Mesothelial cell of epicardium (in vitro differentiated cells): ENCODE measurements around the gene RERGL. TPM values are rescaled to one million over a fixed set of nuclear protein-coding genes. Genes with fewer than 3 reads are reported as not detected.

Experiments
- DNase-seq, 2 experiments: peaks; one replicate each; pipeline ENCODE4 v3.0.0; 2021; ENCODE audit warnings: low spot score in 2 of 2; ENCODE audit not compliant: unreplicated experiment in 2 of 2
- H3K27ac Mint-ChIP-seq: 2 replicates; pipeline ENCODE4 v1.8.0; 2021; ENCODE audit warnings: mixed read lengths
- H3K27me3 Mint-ChIP-seq: 2 replicates; pipeline ENCODE4 v1.8.0; 2021; ENCODE audit warnings: low read depth, mixed read lengths
- H3K36me3 Mint-ChIP-seq: 2 replicates; pipeline ENCODE4 v1.8.0; 2021; ENCODE audit warnings: mixed read lengths
- H3K4me1 Mint-ChIP-seq: 2 replicates; pipeline ENCODE4 v1.8.0; 2021; ENCODE audit warnings: mixed read lengths
- H3K4me3 Mint-ChIP-seq: 2 replicates; pipeline ENCODE4 v1.8.0; 2021; ENCODE audit warnings: mild to moderate bottlenecking, moderate library complexity, mixed read lengths
- H3K9me3 Mint-ChIP-seq: 2 replicates; pipeline ENCODE4 v1.8.0; 2021; ENCODE audit warnings: mixed read lengths
- CTCF ChIP-seq: fragments of 200-600 bp; sonication (generic); IDR thresholded peaks from one replicate; pipeline ENCODE4 v1.5.0; 2021; ENCODE audit warnings: antibody characterized with exemption; ENCODE audit not compliant: unreplicated experiment
- total RNA-seq: library from RNA; stranded (reverse); gene quantifications from 3 replicates; pipeline ENCODE4 v1.2.1, GENCODE V29; 2021

Gene RERGL
- 0.40 to 0.45 TPM in 2 of 3 replicates, not detected in the other for total RNA-seq

- Mint-ChIP-seq H3K4me3 (no peak within 1 kb of the TSS), H3K9me3 (peaks cover 21% of the 10 kb centered on the region), H3K36me3 (no peaks in the 10 kb centered on the region), H3K27ac (no peak within 1 kb of the TSS), H3K27me3 (no peaks in the 10 kb centered on the region), H3K4me1 (no peaks in the 10 kb centered on the region)
- no peak for DNase-seq
- no peak for TF ChIP-seq CTCF
Measured at GRCh38 chr12:18090093-18090492, at the start of gene RERGL. TSS of gene RERGL (minus strand) at chr12:18090193. CDS start at chr12:18090140, 53 bp downstream.

- no peak for DNase-seq
- no peak for TF ChIP-seq CTCF
- no peak overlapping the region for H3K4me3 Mint-ChIP-seq
- H3K27me3 Mint-ChIP-seq = no peaks in the 10 kb centered on the region
- no peaks in the 10 kb centered on the region for H3K36me3 Mint-ChIP-seq
- H3K27ac Mint-ChIP-seq = no peak overlapping the region
- peaks cover 27% of the 10 kb centered on the region for H3K4me1 Mint-ChIP-seq
- H3K9me3 Mint-ChIP-seq = no peaks in the 10 kb centered on the region
Measured at GRCh38 chr12:18139254-18139653, 49.3 kb upstream of the RERGL start.

- Mint-ChIP-seq H3K9me3 (no peaks in the 10 kb centered on the region), H3K36me3 (no peaks in the 10 kb centered on the region), H3K4me3 (no peak overlapping the region), H3K27ac (peak overlapping the region; percentile 19), H3K4me1 (peaks cover 16% of the 10 kb centered on the region), H3K27me3 (no peaks in the 10 kb centered on the region)
- DNase-seq = no peak
- TF ChIP-seq CTCF = no peak
Measured at GRCh38 chr12:18135509-18135908, 45.5 kb upstream of the RERGL start.

- DNase-seq = no peak
- H3K4me1 Mint-ChIP-seq = peaks cover 16% of the 10 kb centered on the region
- no peak overlapping the region for H3K4me3 Mint-ChIP-seq
- no peaks in the 10 kb centered on the region for H3K9me3 Mint-ChIP-seq
- H3K27me3 Mint-ChIP-seq = no peaks in the 10 kb centered on the region
- H3K36me3 Mint-ChIP-seq = no peaks in the 10 kb centered on the region
- no peak for TF ChIP-seq CTCF
- peak overlapping the region; percentile 19 for H3K27ac Mint-ChIP-seq
Measured at GRCh38 chr12:18135086-18135485, 45.1 kb upstream of the RERGL start.

GRCh38 chr12:18130851-18131250 lies 40.9 kb upstream of the RERGL start:
- H3K4me3 Mint-ChIP-seq = no peak overlapping the region
- H3K27me3 Mint-ChIP-seq = no peaks in the 10 kb centered on the region
- H3K4me1 Mint-ChIP-seq = peaks cover 16% of the 10 kb centered on the region
- no peak for DNase-seq
- no peak overlapping the region for H3K27ac Mint-ChIP-seq
- H3K9me3 Mint-ChIP-seq = peaks cover 16% of the 10 kb centered on the region
- TF ChIP-seq CTCF = no peak
- peaks cover 8% of the 10 kb centered on the region for H3K36me3 Mint-ChIP-seq

- H3K27me3 Mint-ChIP-seq = no peaks in the 10 kb centered on the region
- peaks cover 6% of the 10 kb centered on the region for H3K36me3 Mint-ChIP-seq
- no peak for DNase-seq
- no peaks in the 10 kb centered on the region for H3K4me1 Mint-ChIP-seq
- H3K4me3 Mint-ChIP-seq = no peak overlapping the region
- no peak overlapping the region for H3K27ac Mint-ChIP-seq
- TF ChIP-seq CTCF = no peak
- peaks cover 24% of the 10 kb centered on the region for H3K9me3 Mint-ChIP-seq
Measured at GRCh38 chr12:18123707-18124106, 33.7 kb upstream of the RERGL start.
